NCI-H526 (cell line): ENCODE data around the gene RPL3.

Experiments
- DNase-seq, 2 experiments: peaks; one replicate each; lab custom pipeline; 2025; lab: John Stamatoyannopoulos, UW

Gene RPL3

DNA sequence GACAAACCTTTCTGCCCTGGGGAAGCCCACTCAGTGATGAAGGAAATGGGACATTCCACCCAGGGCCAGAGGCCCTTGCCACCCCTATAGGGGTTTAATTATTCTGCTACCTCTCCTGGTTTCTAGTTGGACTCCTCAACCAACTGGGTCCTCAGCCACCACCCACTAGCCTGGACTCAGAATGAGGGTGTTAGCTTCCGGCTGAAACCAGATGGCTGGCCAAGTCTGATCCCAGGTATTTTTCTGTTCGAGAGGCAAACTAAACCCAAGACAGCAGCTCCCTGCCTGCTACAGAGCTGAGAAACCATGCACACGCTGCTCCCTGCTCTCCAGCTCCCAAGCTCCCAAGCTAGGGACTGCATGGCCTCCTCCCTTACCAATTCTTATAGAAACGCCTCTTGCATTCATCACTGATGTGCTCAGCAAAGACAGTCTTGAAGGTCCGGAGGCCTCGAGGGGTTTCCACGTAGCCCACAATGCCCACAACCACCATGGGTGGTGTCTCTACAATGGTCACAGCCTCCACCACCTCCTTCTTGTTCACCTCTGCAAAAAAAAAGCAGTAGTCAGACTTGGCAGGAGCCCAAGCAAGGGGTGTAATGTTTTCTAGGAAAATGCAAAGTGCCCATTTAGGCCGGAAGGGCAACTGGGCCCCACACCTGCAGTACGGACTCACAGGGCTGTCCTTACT, 2.2 kb downstream of the RPL3 start:
- no peak for DNase-seq

DNA sequence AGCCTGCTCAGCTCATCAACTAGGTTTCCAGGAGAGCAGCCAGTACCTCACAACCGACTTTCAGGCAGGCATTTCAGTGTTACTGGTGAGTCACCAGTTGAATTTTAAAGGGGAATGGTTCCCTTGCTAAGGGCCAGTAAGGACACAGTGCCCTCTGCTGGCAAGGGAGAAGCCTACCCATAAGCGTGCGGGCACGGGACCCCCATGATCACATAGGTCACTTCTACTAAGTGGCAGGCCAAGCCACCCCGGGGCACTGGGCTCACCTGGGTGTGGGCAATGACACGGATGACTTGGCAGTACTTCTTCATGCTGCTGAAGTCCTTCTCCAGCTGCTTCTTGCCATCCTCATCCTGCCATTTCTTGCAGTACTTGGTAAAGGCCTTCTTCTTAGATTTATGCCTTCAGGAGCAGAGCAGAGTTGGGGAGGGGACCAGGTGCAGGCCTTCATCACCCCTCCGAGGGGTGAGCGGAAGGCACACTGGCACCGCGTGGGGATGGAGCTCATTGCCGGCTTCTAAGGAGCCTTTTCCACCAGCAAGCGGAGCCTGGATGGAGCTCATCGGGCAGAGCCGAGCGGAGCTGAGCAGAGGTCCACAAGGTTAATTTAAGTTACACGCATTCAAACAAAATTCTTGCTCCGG, 2.9 kb downstream of the RPL3 start:
- DNase-seq, result peak; percentile 16 to 66

DNA sequence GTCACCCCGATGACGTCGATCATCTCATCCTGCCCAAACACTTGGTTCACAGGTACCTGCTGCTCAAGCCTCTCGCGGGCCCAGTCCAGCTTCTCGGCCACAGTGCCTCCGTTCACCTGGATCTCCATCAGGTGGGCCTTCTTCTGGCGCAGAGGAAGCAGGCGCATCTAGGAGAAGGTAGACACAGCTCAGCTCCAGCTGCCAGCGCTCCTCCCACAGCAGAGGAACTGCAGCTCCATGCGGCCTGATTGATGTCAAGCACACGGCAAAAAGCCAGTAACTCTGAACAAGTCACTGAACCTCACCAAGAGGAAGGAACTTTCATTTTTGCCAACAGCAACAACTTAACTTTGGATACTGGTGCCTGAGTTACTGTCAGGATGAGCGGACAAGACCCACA, 4.0 kb downstream of the RPL3 start:
- no peak for DNase-seq

DNA sequence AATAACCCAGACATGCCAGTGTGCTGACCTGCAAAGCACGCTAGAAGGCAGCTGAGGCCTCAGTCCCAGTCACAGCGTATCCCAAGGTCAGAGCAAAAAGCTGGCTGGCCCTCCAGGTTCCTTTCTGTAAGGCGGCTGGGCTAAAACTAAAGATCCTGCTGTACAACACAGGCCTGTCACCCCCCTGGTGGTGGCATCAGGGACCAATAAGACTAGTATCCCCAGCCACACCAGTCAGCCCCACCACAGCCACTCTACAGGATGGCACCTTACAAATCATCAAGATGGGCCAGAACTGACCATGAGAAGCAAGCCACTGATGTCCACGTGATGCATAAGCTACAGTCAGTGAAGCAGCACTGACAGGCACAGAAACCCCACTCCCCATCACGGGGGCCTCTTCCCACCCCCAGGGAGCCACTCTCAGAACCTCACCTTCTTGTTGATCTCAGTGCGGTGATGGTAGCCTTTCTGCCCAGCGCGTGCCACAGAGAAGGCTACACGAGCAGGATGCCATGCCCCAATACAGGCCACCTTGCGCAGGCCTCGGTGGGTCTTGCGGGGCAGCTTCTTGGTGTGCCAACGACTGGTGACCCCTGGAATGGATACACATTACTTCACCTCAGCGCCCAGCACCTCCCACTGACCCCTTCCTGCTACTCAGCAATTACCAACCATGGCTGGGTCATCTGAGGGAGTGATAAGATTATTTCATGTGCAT, 5.0 kb downstream of the RPL3 start:
- no peak for DNase-seq

DNA sequence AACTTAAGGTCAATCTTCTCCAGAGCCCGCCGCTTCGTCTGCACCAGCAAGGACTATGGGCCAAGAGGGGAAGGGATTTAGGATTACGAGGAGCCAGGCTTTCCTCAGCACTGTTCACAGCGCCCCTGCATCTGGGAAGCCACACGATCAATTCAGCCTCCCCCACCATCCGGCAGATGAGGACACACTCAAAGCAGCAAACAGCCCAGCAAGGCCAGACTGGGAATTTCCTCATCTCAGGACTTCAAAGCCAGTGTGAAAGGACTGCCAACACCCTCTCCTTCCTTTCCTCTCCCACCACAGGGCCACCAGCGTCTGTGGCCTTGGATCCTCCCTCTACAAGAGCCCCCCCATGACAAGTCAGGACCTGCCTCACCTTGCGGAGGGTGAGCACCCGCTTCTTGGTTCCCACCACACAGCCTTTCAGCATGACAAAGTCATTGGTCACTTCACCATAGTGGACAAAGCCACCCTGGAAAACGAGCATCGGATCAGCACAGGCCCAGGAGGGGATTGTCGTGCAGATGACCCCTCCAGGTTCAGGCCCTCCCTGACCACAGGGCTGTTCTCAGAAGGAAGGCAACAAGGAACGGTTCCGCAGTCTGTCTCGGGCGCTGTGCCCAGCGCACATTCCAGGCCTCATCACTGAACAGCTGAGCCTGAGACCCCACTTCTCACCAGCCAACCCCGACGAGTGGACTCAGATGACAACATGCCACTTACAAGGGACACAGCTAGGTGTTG, 6.0 kb downstream of the RPL3 start:
- DNase-seq, result no peak

DNA sequence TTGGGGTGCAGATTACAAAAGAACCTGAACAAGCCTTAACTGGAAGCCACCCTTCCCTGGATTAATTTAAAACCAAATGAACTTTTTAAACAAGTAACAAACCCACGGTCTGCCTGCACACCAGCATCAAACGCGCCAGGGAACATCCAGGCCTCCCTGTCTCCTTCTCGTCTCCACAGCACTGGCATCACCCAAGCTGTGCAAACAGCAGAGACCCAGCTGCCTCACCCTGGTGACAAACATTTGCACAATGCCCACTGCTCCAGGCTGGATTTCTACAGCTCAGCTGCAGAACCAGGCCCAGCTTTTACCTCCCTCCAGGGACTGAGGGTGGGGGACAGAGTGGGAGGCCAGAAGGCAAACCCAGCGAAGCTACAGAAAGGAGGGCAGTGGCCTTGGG, 7.0 kb downstream of the RPL3 start:
- DNase-seq, result no peak

DNA sequence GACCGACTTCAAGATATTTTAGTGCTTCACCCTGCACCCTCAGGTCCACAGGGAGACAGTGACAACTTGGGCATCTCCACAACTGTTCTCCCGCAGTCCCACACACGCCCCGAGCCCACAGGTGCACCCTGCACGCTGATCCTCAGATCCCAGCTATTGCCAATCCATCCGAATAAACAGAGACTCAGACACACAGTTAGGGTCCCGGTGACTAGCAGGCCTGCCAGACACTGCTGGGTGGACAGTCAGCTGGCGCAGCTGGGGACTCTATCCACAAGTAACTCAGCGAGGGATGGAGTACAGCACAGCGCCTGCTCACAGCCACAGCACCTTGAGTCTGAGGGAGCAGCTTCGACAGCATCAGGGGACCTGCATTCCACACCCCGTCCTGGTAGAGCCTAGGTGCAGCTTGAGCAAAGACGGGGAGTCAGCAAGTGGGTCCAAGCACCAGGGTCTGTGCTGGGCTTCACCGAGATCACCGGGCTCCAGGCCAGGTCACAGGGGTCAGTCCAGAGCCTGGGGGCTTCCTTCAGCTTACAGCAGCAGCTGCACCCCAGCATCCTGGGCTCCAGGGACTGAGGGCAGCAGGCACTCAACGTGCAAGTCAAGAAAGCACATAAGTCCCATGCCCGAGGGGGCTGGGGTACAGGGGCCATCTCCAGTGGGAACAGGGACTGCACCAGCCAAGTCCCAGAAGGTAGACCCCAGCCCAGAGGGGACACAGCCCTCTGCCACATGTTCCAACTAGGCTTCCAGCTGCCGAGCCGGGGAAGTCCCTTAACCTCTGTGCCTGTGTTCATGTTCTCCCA, 7.6 kb downstream of the RPL3 start:
- no peak for DNase-seq

DNA sequence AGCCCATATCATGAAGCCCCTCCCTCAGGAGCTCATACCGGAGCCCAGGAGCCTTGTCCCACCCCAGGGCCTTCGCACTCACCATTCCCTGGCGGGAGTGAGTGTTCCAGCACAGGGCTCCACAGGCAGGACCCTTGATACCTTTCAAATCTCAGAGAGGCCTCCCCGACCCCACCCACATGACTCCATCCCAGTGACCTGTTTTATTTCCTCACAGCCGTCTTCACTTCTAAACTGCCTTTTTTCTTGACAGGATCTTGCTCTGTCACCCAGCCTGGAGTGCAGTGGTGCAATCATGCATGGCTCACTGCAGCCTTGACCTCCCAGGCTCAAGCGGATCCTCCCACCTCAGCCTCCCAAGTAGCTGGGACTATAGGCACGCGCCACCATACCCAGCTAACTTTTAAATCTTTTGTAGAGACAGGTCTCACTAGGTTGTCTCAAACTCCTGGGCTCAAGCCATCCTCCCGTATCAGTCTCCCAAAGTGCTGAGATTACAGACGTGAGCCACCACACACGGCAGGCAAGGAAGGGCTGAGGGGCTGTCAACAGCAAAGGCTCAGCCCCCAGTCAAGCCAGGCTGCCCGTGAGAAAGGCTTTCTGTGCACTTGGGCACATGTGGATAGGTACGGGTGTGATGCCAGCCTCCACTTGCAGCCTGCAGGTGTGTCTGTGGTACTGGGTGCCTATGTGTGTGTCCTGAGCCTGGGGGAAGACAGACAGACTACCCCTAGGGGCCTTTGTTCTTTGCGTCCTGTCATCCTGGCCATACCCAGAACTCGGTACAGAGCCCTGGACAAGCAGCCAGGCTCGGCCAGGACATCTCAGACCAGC, 9.3 kb downstream of the RPL3 start:
- no peak for DNase-seq

DNA sequence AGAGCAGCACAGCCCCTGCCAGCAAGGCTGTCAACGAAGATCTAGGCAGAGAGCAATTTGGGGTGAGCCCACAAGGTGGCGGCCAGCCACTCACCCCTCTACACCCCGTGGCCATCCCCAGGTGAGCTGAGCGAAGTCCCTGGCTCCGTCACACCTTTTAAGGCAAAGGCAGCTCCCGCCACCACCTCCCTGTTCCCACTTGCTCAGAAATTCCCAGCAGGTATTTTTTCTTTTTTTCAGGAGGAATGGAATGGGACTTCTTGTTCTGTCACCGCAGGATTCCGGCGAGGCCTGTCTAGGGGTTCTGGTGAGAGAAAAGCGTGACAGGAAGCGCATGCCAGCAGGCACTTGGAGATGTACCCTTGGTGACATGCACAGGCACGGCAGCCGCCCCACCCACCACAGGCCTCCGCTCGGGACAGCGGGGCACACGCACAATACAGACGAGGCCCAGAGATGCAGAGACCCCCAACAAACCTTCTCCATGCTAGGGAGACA, 10.0 kb downstream of the RPL3 start:
- no peak for DNase-seq

DNA sequence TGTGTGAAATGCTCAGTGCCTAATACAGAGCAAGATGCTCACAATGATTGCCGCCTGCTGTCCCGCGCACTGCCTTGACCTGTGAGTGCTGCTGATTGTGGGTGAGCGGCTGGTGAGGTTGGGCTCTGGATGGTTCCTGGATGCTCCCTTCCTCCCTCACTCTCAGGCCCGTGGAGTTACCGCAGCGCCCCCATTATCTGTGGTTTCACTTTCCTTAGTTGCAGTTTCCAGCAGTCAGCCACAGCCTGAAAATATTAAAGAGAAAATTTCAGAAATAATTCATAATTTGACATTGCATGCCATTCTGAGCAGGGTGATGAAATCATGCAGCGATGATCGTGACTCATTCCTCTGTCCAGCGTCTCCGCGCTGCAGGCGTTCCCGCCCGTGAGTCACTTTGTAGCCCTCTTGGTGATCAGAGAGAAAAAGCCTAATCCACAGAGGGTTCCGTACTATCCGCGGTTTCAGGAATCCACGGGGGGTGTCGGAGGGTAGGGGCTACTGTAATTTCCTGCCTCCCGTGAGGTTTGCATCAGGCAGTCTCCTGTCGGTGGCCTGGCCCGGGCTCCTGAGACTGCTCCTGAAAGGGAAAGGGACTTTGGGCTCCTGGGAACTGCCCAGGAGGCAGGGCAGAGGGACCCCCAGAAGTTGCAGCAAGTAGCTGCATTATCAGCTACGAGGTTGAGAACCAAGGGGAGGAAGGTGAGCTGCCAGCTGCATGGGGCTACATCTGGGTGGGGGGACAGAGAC, 10.6 kb downstream of the RPL3 start:
- DNase-seq, result no peak

DNA sequence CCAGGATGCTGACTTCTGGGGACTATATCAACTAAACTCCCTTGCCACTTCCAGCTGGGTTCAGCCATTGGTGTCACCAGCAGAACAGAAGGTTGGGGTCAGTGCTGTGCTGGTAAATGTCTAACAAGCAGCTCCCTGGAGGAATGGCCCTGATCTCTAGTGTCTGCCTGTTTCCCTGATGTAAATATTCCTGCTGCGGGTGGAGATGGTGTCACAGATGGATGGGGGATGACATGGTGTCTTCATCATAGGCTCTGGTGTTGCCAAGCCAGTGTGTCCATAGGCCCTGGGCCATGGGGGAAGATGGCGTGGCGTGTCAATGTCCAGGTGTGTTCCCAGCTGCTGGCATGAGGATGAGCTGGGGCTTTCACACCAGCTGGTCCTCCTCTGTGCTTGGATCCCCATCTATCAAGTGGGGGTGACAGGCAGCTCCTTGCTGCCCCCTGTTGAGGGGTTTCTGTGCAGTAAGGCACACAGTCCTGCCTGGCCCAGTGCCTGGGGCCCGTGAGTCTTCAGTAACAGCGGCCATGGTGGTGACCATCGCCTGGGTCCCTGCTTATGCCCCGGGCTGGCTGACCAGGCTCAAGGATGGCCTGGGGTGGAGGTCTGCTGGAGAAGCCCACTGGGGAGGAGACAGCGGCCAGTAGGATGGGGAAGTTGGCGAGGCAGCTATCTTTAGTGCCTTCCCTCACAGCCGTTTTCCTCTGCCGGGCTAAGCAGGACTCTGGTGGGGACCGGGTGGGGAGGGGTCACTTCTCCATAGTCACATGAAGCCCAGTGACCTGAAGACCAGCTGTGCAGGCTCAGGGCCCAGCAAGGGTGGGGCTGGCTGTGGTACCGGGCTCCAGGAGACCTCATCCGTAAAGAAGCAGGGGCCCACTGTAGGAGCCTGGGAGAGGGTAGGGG, 12.7 kb downstream of the RPL3 start:
- peak in 1 of 2 experiments; percentile 24 for DNase-seq

DNA sequence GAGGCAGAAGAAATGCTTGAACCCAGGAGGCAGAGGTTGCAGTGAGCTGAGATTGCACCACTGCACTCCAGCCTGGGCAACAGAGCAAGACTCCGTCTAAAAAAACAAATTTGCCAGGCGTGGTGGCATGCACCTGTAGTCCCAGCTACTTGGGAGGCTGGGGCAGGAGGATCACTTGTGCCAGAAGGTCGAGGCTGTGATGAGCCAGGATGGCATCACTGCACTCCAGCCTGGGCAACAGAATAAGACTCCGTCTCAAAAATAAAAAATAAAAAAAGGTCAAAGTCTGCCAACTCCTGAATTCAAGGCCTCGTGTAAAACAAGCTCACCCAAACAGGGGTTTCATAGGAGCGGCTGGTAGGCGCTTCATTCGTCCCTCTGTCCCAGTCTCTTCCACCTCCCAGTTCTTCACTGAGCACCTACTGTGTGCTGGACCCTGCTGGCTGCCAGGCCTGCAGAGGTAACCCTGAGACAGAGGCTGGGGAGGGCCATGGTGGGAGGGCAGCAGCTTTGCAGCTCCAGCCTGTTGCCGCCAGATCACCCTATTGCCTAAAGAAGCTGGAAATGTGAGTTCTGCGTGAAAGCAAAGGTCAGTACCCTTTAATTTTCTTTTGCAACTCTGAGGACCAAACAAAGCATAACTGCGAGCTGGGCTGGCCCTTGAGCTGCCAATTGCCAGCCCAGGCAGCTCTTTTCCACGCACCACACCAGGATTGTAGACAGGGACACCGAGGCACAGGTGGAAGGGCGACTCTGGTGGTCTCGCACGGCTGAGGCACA, 15.3 kb downstream of the RPL3 start:
- DNase-seq, result no peak

DNA sequence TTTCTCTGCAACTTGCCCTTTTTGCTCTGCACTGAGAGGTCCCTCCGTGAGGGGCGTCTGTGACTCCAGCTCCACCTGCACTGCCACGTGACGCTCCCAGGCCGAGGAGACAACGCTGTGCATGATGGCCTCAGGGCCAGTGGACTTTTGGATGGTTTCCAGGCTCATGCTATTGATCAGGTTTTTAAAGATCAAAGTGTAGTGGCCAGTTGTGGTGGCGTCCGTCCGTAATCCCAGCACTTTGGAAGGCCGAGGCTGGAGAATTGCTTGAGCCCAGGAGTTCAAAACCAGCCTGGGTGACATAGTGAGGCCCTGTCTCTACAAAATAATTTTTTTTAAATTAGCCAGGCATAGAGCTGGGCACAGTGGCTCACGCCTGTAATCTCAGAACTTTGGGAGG, 16.1 kb downstream of the RPL3 start:
- no peak for DNase-seq

DNA sequence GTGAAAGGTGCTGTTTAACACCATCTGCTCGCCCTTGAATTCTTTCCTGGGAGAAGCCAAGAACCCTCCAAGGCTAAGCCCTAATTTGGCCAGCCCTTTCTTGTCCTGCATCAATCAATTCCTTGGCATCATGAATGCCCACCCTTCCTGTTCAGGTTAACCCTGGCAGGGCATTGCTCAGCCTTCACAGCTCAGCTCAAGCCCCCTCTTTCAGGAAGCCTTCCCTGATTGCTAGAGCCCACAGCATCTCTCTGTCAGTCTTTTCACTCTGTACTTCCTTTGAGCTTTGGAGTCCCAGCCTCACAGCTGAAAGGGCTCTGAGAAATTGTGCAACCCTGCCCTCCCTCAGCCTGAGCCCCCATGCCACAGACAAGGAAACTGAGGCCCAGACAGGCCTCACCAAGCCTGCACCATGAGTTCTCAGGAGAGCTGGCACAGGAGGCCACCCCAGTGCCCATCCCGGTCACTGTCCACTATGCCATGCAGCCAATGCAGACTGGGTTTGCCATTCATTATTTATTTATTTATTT, 16.9 kb downstream of the RPL3 start:
- no peak for DNase-seq

DNA sequence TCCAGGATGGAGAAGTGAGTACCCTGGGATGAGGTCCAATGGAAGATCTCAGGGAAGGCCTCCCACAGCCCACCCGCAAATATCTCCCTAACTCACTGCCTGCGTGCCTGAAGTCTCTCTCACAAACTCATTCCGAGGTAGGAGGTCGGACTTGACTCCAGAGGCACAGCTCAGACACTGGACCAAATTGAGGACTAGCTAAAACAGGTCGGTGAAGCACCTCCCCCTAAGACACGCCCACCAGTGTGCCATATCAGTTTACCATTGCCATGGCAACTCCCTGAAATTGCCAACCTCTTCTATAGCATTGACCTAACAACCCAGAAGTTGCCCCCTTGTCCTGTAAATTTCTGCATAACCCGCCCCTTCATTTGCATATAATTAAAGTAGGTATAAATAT, 17.5 kb downstream of the RPL3 start:
- DNase-seq, result no peak

DNA sequence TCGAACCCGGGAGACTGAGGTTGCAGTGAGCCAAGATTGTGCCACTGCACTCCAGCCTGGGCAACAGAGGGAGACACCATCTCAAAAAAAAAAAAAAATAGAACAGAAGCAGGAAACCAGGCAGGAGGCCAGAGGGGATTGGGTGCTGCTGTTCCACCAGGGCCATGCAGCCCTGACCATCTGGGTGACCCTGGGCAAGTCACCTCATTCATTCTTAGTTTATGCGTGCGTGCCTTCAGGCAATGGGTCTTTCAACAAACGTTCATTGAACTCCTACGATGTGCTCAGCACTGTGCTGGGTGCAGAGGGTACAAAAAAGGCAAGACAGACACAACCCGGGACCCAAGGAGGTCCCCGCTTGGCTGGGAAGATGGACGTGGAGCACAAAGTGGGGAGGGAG, 18.3 kb downstream of the RPL3 start:
- no peak for DNase-seq

DNA sequence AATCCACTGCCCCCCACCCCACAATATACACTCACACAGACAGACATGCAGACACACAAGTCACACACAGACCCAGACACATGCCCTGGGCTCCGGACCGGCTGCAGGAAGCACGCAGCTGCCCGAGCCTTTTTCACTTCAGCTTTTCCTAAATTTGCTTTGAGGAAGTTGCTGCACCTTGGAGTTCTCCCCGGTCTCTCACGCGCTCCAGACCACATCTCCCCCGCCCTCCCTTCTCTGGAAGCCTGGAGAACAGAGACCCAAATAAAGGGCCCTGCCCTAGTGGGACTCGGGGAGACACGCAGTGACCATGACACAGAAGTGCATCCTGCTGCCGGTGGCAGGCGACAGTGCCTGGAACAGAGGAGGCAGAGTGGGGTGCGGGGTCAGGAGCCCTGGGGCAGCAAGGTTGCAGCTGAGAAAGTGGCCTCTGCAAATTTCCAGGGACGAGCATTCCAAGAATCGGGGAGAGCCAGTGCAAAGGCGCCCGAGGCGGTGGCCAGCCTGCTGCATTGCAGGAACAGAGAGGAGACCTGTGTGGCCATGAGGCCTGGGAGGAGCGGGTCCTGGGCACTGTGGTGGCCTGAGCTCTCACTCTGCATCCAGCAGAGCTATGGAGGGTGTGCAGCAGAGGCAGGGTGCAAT, 19.1 kb downstream of the RPL3 start:
- DNase-seq, result no peak
